ENCODE measurements around the gene LBP.

The LBP gene

GRCh38 chr20:38307371-38308046 is 38.8 kb upstream of the LBP start:
- TF ChIP-seq ZFP30 (CRISPR knock-in tag; IDR thresholded peaks at IDR 0.05), result no peak
- TF ChIP-seq ZFP3 (CRISPR knock-in tag; IDR thresholded peaks at IDR 0.05), result no peak
- TF ChIP-seq BACH2 (CRISPR knock-in tag; IDR thresholded peaks at IDR 0.05; ENCODE audit: borderline replicate concordance), result no peak
- TF ChIP-seq CSDC2 (CRISPR knock-in tag; IDR thresholded peaks at IDR 0.05), result no peak
- no peak for TF ChIP-seq RARB (CRISPR knock-in tag; IDR thresholded peaks at IDR 0.05)
- no peak for TF ChIP-seq ZNF565 (CRISPR knock-in tag; conservative IDR thresholded peaks at IDR 0.05; ENCODE audit: low read depth)
- no peak for TF ChIP-seq SNAI2 (CRISPR knock-in tag; IDR thresholded peaks at IDR 0.05)
- TF ChIP-seq, protein P1, sequence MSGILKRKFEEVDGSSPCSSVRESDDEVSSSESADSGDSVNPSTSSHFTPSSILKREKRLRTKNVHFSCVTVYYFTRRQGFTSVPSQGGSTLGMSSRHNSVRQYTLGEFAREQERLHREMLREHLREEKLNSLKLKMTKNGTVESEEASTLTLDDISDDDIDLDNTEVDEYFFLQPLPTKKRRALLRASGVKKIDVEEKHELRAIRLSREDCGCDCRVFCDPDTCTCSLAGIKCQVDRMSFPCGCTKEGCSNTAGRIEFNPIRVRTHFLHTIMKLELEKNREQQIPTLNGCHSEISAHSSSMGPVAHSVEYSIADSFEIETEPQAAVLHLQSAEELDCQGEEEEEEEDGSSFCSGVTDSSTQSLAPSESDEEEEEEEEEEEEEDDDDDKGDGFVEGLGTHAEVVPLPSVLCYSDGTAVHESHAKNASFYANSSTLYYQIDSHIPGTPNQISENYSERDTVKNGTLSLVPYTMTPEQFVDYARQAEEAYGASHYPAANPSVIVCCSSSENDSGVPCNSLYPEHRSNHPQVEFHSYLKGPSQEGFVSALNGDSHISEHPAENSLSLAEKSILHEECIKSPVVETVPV (CRISPR knock-in tag; IDR thresholded peaks at IDR 0.05), result no peak
- no peak for TF ChIP-seq ISL1 (CRISPR knock-in tag; IDR thresholded peaks at IDR 0.05)
- no peak for ATAC-seq

GRCh38 chr20:38308047-38308438 is 38.2 kb upstream of the LBP start:
- no peak for ATAC-seq
- TF ChIP-seq, protein P1 (CRISPR knock-in tag; IDR thresholded peaks at IDR 0.05), result no peak
- TF ChIP-seq BACH2 (CRISPR knock-in tag; IDR thresholded peaks at IDR 0.05; ENCODE audit: borderline replicate concordance), result no peak
- TF ChIP-seq TCF4 (CRISPR knock-in tag; IDR thresholded peaks at IDR 0.05; ENCODE audit: borderline replicate concordance), result no peak
- no peak for TF ChIP-seq ZFP3 (CRISPR knock-in tag; IDR thresholded peaks at IDR 0.05)
- no peak for TF ChIP-seq ZNF70 (CRISPR knock-in tag; IDR thresholded peaks at IDR 0.05)
- no peak for TF ChIP-seq CSDC2 (CRISPR knock-in tag; IDR thresholded peaks at IDR 0.05)
- TF ChIP-seq ESRRG (CRISPR knock-in tag; IDR thresholded peaks at IDR 0.05), result no peak

DNA sequence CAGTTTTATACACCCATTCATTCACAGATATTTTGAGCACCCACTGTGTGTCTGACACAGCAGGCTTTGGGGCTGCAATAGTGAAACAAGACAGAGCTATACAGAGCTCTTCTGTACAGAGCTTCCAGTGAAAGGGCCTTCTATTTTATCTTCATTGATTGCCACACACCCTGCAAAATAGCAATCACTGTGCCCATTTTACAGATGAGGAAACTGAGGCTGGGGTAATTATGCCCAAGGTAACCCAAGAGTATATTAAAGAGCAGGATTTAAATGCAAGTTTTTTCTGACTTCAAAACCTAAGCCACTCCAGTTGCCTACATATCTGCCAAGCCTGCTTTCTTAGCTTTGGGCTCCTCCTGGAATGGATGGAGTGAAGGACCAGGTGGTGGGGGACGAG is 37.8 kb upstream of the LBP start:
- no peak for TF ChIP-seq RARB (CRISPR knock-in tag; IDR thresholded peaks at IDR 0.05)
- TF ChIP-seq ESRRG (CRISPR knock-in tag; IDR thresholded peaks at IDR 0.05), result no peak
- TF ChIP-seq ZNF565 (CRISPR knock-in tag; conservative IDR thresholded peaks at IDR 0.05; ENCODE audit: low read depth), result no peak
- TF ChIP-seq ZC3H10 (CRISPR knock-in tag; IDR thresholded peaks at IDR 0.05), result no peak
- no peak for TF ChIP-seq PATZ1 (CRISPR knock-in tag; IDR thresholded peaks at IDR 0.05; ENCODE audit: borderline replicate concordance)
- TF ChIP-seq ZFP30 (CRISPR knock-in tag; IDR thresholded peaks at IDR 0.05), result no peak
- no peak for TF ChIP-seq SNAI2 (CRISPR knock-in tag; IDR thresholded peaks at IDR 0.05)
- no peak for ATAC-seq

DNA sequence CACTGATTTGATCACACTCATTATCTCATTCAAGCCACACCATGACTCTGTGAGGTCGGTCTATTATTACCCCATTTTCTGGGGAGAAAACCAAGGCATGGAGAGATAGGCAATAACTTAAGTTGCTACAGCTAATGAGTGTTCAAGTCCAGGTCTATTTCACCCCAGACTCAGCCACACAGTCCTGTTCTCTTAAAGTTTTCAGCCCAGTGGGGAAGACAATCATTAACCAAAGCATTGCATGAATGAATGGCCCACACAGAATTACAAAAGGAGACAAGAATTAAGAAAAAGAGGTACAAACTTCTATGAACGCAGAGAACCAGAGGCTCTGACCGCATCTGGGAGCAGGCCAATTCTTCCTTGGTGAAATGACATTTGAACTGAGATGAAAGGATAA is 35.2 kb upstream of the LBP start:
- TF ChIP-seq POU6F1 (CRISPR knock-in tag; IDR thresholded peaks at IDR 0.05; ENCODE audit: borderline replicate concordance, low read depth) (no peak), ZC3H10 (CRISPR knock-in tag; IDR thresholded peaks at IDR 0.05) (no peak), RARB (CRISPR knock-in tag; IDR thresholded peaks at IDR 0.05) (no peak), CREB5 (CRISPR knock-in tag; IDR thresholded peaks at IDR 0.05; ENCODE audit: low read depth) (no peak), ZNF565 (CRISPR knock-in tag; conservative IDR thresholded peaks at IDR 0.05; ENCODE audit: low read depth) (no peak), BACH2 (CRISPR knock-in tag; IDR thresholded peaks at IDR 0.05; ENCODE audit: borderline replicate concordance) (no peak), SNAI2 (CRISPR knock-in tag; IDR thresholded peaks at IDR 0.05) (no peak), ARNTL (CRISPR knock-in tag; IDR thresholded peaks at IDR 0.05; ENCODE audit: borderline replicate concordance, low read depth) (no peak), ZFP30 (CRISPR knock-in tag; IDR thresholded peaks at IDR 0.05) (no peak), PATZ1 (CRISPR knock-in tag; IDR thresholded peaks at IDR 0.05; ENCODE audit: borderline replicate concordance) (no peak), ZNF70 (CRISPR knock-in tag; IDR thresholded peaks at IDR 0.05) (no peak), OSR1 (CRISPR knock-in tag; IDR thresholded peaks at IDR 0.05) (no peak), TOX (CRISPR knock-in tag; IDR thresholded peaks at IDR 0.05; ENCODE audit: borderline replicate concordance) (no peak), ISL1 (CRISPR knock-in tag; IDR thresholded peaks at IDR 0.05) (no peak), GLIS3 (CRISPR knock-in tag; IDR thresholded peaks at IDR 0.05) (no peak), ZNF8 (CRISPR knock-in tag; IDR thresholded peaks at IDR 0.05) (no peak)
- TF ChIP-seq, protein P2, sequence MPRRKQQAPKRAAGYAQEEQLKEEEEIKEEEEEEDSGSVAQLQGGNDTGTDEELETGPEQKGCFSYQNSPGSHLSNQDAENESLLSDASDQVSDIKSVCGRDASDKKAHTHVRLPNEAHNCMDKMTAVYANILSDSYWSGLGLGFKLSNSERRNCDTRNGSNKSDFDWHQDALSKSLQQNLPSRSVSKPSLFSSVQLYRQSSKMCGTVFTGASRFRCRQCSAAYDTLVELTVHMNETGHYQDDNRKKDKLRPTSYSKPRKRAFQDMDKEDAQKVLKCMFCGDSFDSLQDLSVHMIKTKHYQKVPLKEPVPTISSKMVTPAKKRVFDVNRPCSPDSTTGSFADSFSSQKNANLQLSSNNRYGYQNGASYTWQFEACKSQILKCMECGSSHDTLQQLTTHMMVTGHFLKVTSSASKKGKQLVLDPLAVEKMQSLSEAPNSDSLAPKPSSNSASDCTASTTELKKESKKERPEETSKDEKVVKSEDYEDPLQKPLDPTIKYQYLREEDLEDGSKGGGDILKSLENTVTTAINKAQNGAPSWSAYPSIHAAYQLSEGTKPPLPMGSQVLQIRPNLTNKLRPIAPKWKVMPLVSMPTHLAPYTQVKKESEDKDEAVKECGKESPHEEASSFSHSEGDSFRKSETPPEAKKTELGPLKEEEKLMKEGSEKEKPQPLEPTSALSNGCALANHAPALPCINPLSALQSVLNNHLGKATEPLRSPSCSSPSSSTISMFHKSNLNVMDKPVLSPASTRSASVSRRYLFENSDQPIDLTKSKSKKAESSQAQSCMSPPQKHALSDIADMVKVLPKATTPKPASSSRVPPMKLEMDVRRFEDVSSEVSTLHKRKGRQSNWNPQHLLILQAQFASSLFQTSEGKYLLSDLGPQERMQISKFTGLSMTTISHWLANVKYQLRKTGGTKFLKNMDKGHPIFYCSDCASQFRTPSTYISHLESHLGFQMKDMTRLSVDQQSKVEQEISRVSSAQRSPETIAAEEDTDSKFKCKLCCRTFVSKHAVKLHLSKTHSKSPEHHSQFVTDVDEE (CRISPR knock-in tag; IDR thresholded peaks at IDR 0.05), result no peak
- no peak for ATAC-seq
